ENCODE measurements around the gene LILRA6. TPM values are rescaled to one million over a fixed set of nuclear protein-coding genes. Genes with fewer than 3 reads are reported as not detected.
"Not testable (repeated sequence)": the region's sequence is repeated elsewhere in the genome, so short reads cannot be mapped to it uniquely, and the experiment has no call there.

The LILRA6 gene
- total and polyA plus RNA-seq, 2 of the 13 experiments (the other 11 are each of a cell fraction or from before 2014, with no cell fraction given), result not detected

- 24% methylated on average over 4 of the region's 4 CpGs for WGBS (ENCODE audit: low lambda C conversion rate)
- H4K20me1 ChIP-seq (ENCODE audit: insufficient read depth, low read length); FAIRE-seq; CTCF ChIA-PET (ENCODE audit: low intra/inter-chr PET ratio, low total read pairs); H3K4me3 ChIP-seq (replicated peaks in 1 of 3; ENCODE audit: insufficient read depth in 1 of 3, low read depth in 2 of 3, low read length in 3 of 3); DNase-seq (ENCODE audit: low spot score); H3K4me1 ChIP-seq (ENCODE audit: insufficient read depth, low read length); in situ Hi-C loops (cut with HindIII; ENCODE audit: extremely low pct_ligation_motif_present, low pct_unique_long_range_greater_than_20kb); H3K79me2 ChIP-seq (ENCODE audit: insufficient read depth, low read length); H3K4me2 ChIP-seq (ENCODE audit: low read depth, low read length); POLR2A ChIA-PET; ATAC-seq; BruUV-seq (replicated peaks); H3K27ac ChIP-seq (ENCODE audit: extremely low read length, insufficient read depth, low read length); intact Hi-C loops (cut with micrococcal nuclease; ENCODE audit: unreplicated experiment); H2AFZ ChIP-seq (ENCODE audit: low read length); H3K9ac ChIP-seq (ENCODE audit: insufficient read depth, low read depth, low read length); H3K36me3 ChIP-seq (replicated peaks in 1 of 2; ENCODE audit: control insufficient read depth in 1 of 2, insufficient read depth in 2 of 2, low read length in 2 of 2); H3K9me3 ChIP-seq (ENCODE audit: low read length): not testable (repeated sequence)
- H3K27me3 ChIP-seq (ENCODE audit: control insufficient read depth in 1 of 2, insufficient read depth in 2 of 2, low read length in 2 of 2), result peaks cover 2 to 14% of the 10 kb centered on the region in 2 experiments; a peak in 2 of 5 replicates
Observed at GRCh38 chr19:54271587-54271986, 29.0 kb upstream of the LILRA6 start.

GRCh38 chr19:54271106-54271505, 28.5 kb upstream of the LILRA6 start:
- Histone ChIP-seq H3K4me2 (ENCODE audit: low read depth, low read length) (no peak overlapping the region), H3K4me1 (ENCODE audit: insufficient read depth, low read length) (no peaks in the 10 kb centered on the region), H4K20me1 (ENCODE audit: insufficient read depth, low read length) (no peaks in the 10 kb centered on the region), H3K9ac (ENCODE audit: insufficient read depth, low read depth, low read length) (no peak overlapping the region), H3K27me3 (ENCODE audit: control insufficient read depth in 1 of 2, insufficient read depth in 2 of 2, low read length in 2 of 2) (peaks cover 2 to 14% of the 10 kb centered on the region in 2 experiments; a peak in 2 of 5 replicates), H3K79me2 (ENCODE audit: insufficient read depth, low read length) (no peaks in the 10 kb centered on the region), H3K9me3 (ENCODE audit: low read length) (no peaks in the 10 kb centered on the region), H3K4me3 (replicated peaks in 1 of 3; ENCODE audit: insufficient read depth in 1 of 3, low read depth in 2 of 3, low read length in 3 of 3) (no peak overlapping the region), H2AFZ (ENCODE audit: low read length) (no peak overlapping the region), H3K36me3 (replicated peaks in 1 of 2; ENCODE audit: control insufficient read depth in 1 of 2, insufficient read depth in 2 of 2, low read length in 2 of 2) (no peaks in the 10 kb centered on the region), H3K27ac (ENCODE audit: extremely low read length, insufficient read depth, low read length) (no peak overlapping the region)
- TF ChIP-seq KAT7 (CRISPR knock-in tag; IDR thresholded peaks at IDR 0.05; ENCODE audit: borderline replicate concordance), result no peak
- TF ChIP-seq RBM22 (optimal IDR thresholded peaks at IDR 0.05; ENCODE audit: low read length), result no peak
- TF ChIP-seq ZNF275 (CRISPR knock-in tag; IDR thresholded peaks at IDR 0.05; ENCODE audit: borderline replicate concordance), result no peak
- TF ChIP-seq ZMAT5 (CRISPR knock-in tag; IDR thresholded peaks at IDR 0.05; ENCODE audit: borderline replicate concordance, low read depth), result no peak
- TF ChIP-seq EEA1 (CRISPR knock-in tag; IDR thresholded peaks at IDR 0.05; ENCODE audit: borderline replicate concordance), result no peak
- no peak for TF ChIP-seq CCAR2 (optimal IDR thresholded peaks at IDR 0.05; ENCODE audit: low read depth, low read length)
- TF ChIP-seq SUZ12 (IDR thresholded peaks at IDR 0.05; ENCODE audit: low read depth, low read length), result no peak
- no peak for TF ChIP-seq ZNF646 (CRISPR knock-in tag; IDR thresholded peaks at IDR 0.05)
- no peak for TF ChIP-seq ZNF761 (CRISPR knock-in tag; conservative IDR thresholded peaks at IDR 0.05)
- TF ChIP-seq THAP8 (CRISPR knock-in tag; IDR thresholded peaks at IDR 0.05; ENCODE audit: borderline replicate concordance), result no peak
- no TSS peak for BruUV-seq (replicated peaks)
- ChIA-PET CTCF (ENCODE audit: low intra/inter-chr PET ratio, low total read pairs) (no interaction called here), POLR2A (no interaction called here)
- WGBS (ENCODE audit: low lambda C conversion rate), result 2% methylated on average over 8 of the region's 8 CpGs
- intact Hi-C loops (cut with micrococcal nuclease; ENCODE audit: unreplicated experiment) (no loop called here), in situ Hi-C loops (cut with HindIII; ENCODE audit: extremely low pct_ligation_motif_present, low pct_unique_long_range_greater_than_20kb) (no loop called here)
- no peak for ATAC-seq
- no peak for FAIRE-seq
- no peak for DNase-seq (ENCODE audit: low spot score)

All from HepG2 (cell line).